H1 (cell line): ENCODE data around the gene IFRD1. TPM values are rescaled to one million over a fixed set of nuclear protein-coding genes. Genes with fewer than 3 reads are reported as not detected.

Source experiments
- CTCF ChIA-PET: fragments of 300-600 bp; sonication (Branson Sonifier 250); formaldehyde crosslinking; loops from one replicate; lab custom pipeline; 2021; ENCODE audit not compliant: partially characterized antibody; lab: Charles Lee
- POLR2A ChIA-PET: fragments of 300-600 bp; sonication (Branson Sonifier 250); formaldehyde crosslinking; loops from one replicate; lab custom pipeline; 2021; ENCODE audit warnings: inconsistent platforms; ENCODE audit not compliant: partially characterized antibody; lab: Charles Lee
- DNase-seq, 2 experiments: peaks; one replicate each; pipeline versions ENCODE4 v3.0.0 to v3.0.0-alpha.2; 2010 to 2022; ENCODE audit warnings: low spot score in 2 of 2, low read depth in 1 of 2, mixed read lengths in 1 of 2
- FAIRE-seq: peaks from 2 replicates; lab custom pipeline; 2011; peaks lifted over from hg19 to GRCh38; lab: Jason Lieb, UNC
- H2AFZ ChIP-seq: 2 replicates; pipeline ENCODE4 v1.8.1; 2012; ENCODE audit warnings: low read length, inconsistent platforms
- H2AK5ac ChIP-seq: 2 replicates; pipeline ENCODE4 v1.6.1; 2013; ENCODE audit warnings: low read depth, low read length
- H2BK120ac ChIP-seq: replicated peaks from 2 replicates; pipeline ENCODE3; 2013; ENCODE audit warnings: low read depth, low read length, inconsistent platforms
- H2BK12ac ChIP-seq: 2 replicates; pipeline ENCODE4 v1.6.1; 2013; ENCODE audit warnings: low read depth, low read length
- H2BK15ac ChIP-seq: 2 replicates; pipeline ENCODE4 v1.6.1; 2013; ENCODE audit warnings: low read length
- H2BK20ac ChIP-seq: 2 replicates; pipeline ENCODE4 v1.6.1; 2013; ENCODE audit warnings: low read length
- H2BK5ac ChIP-seq: 2 replicates; pipeline ENCODE4 v1.6.1; 2013; ENCODE audit warnings: low read depth, low read length
- H3K14ac ChIP-seq: 2 replicates; pipeline ENCODE4 v1.6.1; 2013; ENCODE audit warnings: inconsistent platforms; ENCODE audit not compliant: insufficient read length
- H3K18ac ChIP-seq: 2 replicates; pipeline ENCODE4 v1.6.1; 2013; ENCODE audit warnings: low read length; ENCODE audit errors: extremely low read depth
- H3K23ac ChIP-seq: 2 replicates; pipeline ENCODE4 v1.6.1; 2013; ENCODE audit warnings: inconsistent platforms; ENCODE audit not compliant: insufficient read length
- H3K23me2 ChIP-seq: 2 replicates; pipeline ENCODE4 v1.6.1; 2013; ENCODE audit warnings: low read depth, low read length
- H3K27ac ChIP-seq: 2 replicates; pipeline ENCODE4 v1.6.1; 2011; ENCODE audit warnings: low read depth, low read length, inconsistent platforms
- H3K27me3 ChIP-seq, 4 experiments: replicated peaks in 1 of 4; 1 replicate in 1 of 4; 2 replicates in 3 of 4; pipeline versions ENCODE4 v1.6.1 to v1.8.1; 2011 to 2013; ENCODE audit warnings: low read length in 3 of 4, mild to moderate bottlenecking in 3 of 4, inconsistent platforms in 2 of 4, mixed read lengths in 2 of 4, moderate library complexity in 1 of 4; ENCODE audit not compliant: control insufficient read depth in 3 of 4, insufficient read depth in 3 of 4; ENCODE audit errors: extremely low read depth in 1 of 4
- H3K36me3 ChIP-seq, 4 experiments: 2 replicates each; pipeline versions ENCODE4 v1.6.1 to v1.8.1; 2011 to 2013; ENCODE audit warnings: mild to moderate bottlenecking in 4 of 4, low read length in 3 of 4, moderate library complexity in 2 of 4, control low read depth in 1 of 4, inconsistent platforms in 1 of 4; ENCODE audit not compliant: insufficient read depth in 4 of 4, control insufficient read depth in 2 of 4
- H3K4ac ChIP-seq: replicated peaks from 2 replicates; pipeline ENCODE3; 2013; ENCODE audit warnings: low read length, low read depth, mixed read lengths, inconsistent platforms; ENCODE audit not compliant: insufficient read length
- H3K4me1 ChIP-seq, 4 experiments: replicated peaks in 1 of 4; 1 replicate in 1 of 4; 2 replicates in 3 of 4; pipeline versions ENCODE4 v1.6.1 to v1.8.1; 2011 to 2013; ENCODE audit warnings: low read length in 3 of 4, inconsistent platforms in 2 of 4, mixed read lengths in 1 of 4; ENCODE audit not compliant: insufficient read depth in 4 of 4, control insufficient read depth in 3 of 4
- H3K4me2 ChIP-seq, 2 experiments: 2 replicates each; pipeline versions ENCODE4 v1.6.1 to v1.8.1; 2011 to 2013; ENCODE audit warnings: low read depth in 2 of 2, low read length in 2 of 2, control low read depth in 1 of 2, inconsistent platforms in 1 of 2, mild to moderate bottlenecking in 1 of 2; ENCODE audit not compliant: insufficient read depth in 1 of 2
- H3K4me3 ChIP-seq, 4 experiments: fragments of 200-600, 300-600 bp in 1 of 4; sonication (generic), shearing (Covaris generic), sonication (Bioruptor Twin) in 1 of 4; 2 replicates each; pipeline versions ENCODE4 v1.5.1 to v1.8.1; 2011 to 2016; ENCODE audit warnings: low read length in 4 of 4, low read depth in 3 of 4, control low read depth in 2 of 4, inconsistent platforms in 2 of 4, mild to moderate bottlenecking in 2 of 4, mixed read lengths in 1 of 4, moderate library complexity in 1 of 4; ENCODE audit not compliant: insufficient read depth in 2 of 4; ENCODE audit errors: extremely low read depth in 1 of 4
- H3K56ac ChIP-seq: replicated peaks from 2 replicates; pipeline ENCODE3; 2013; ENCODE audit warnings: low read depth, mild to moderate bottlenecking, mixed read lengths, low read length, inconsistent platforms; ENCODE audit not compliant: insufficient read length
- H3K79me1 ChIP-seq: 2 replicates; pipeline ENCODE4 v1.6.1; 2013; ENCODE audit warnings: low read depth, low read length, control low read depth
- H3K79me2 ChIP-seq, 2 experiments: 2 replicates each; pipeline versions ENCODE4 v1.6.1 to v1.8.1; 2012 to 2013; ENCODE audit warnings: low read length in 2 of 2, mild to moderate bottlenecking in 2 of 2, inconsistent platforms in 1 of 2; ENCODE audit not compliant: insufficient read depth in 2 of 2, control insufficient read depth in 1 of 2
- H3K9ac ChIP-seq, 4 experiments: replicated peaks in 1 of 4; 1 replicate in 1 of 4; 2 replicates in 3 of 4; pipeline versions ENCODE4 v1.6.1 to v1.8.1; 2011 to 2013; ENCODE audit warnings: low read depth in 3 of 4, low read length in 3 of 4, control low read depth in 2 of 4, mild to moderate bottlenecking in 2 of 4, moderate library complexity in 2 of 4, inconsistent platforms in 1 of 4; ENCODE audit errors: extremely low read depth in 1 of 4
- H3K9me3 ChIP-seq, 2 experiments: 2 replicates each; pipeline versions ENCODE4 v1.6.1 to v1.8.1; 2012 to 2013; ENCODE audit warnings: mild to moderate bottlenecking in 2 of 2, moderate library complexity in 2 of 2, control low read depth in 1 of 2, inconsistent platforms in 1 of 2, low read depth in 1 of 2, low read length in 1 of 2, mixed read lengths in 1 of 2; ENCODE audit not compliant: insufficient read depth in 2 of 2
- H4K20me1 ChIP-seq, 2 experiments: replicated peaks in 1 of 2; 2 replicates each; pipeline versions ENCODE3 to v1.8.1; 2011 to 2013; ENCODE audit warnings: inconsistent platforms in 2 of 2, low read length in 2 of 2, mild to moderate bottlenecking in 1 of 2; ENCODE audit not compliant: insufficient read depth in 2 of 2, control insufficient read depth in 1 of 2
- H4K5ac ChIP-seq: 2 replicates; pipeline ENCODE4 v1.6.1; 2013; ENCODE audit warnings: low read length, low read depth, mixed read lengths, inconsistent platforms; ENCODE audit not compliant: insufficient read length
- H4K8ac ChIP-seq: 2 replicates; pipeline ENCODE4 v1.8.0; 2013; ENCODE audit warnings: mild to moderate bottlenecking, moderate library complexity, low read length, inconsistent platforms; ENCODE audit not compliant: insufficient read depth; ENCODE audit errors: extremely low read depth
- H4K91ac ChIP-seq: replicated peaks from 2 replicates; pipeline ENCODE3; 2013; ENCODE audit warnings: low read length, mixed read lengths, inconsistent platforms; ENCODE audit not compliant: insufficient read length
- CBX8 ChIP-seq: fragments of 300-800, 300-1000 bp; sonication (generic); IDR thresholded peaks from 2 replicates; pipeline ENCODE4 v1.7.1; 2016; ENCODE audit warnings: low read depth, low read length, borderline replicate concordance
- CHD2 ChIP-seq: IDR thresholded peaks from 2 replicates; pipeline ENCODE4 v1.6.1; 2012; ENCODE audit warnings: low read length, improper control_type of control experiment
- RFX5 ChIP-seq: IDR thresholded peaks from 2 replicates; pipeline ENCODE4 v1.6.1; 2011; ENCODE audit warnings: low read depth, low read length, improper control_type of control experiment, borderline replicate concordance
- TAF7 ChIP-seq: optimal IDR thresholded peaks from 2 replicates; pipeline ENCODE3; 2011; ENCODE audit warnings: low read depth, mild to moderate bottlenecking, inconsistent platforms, low read length, moderate library complexity, borderline replicate concordance
- WGBS, 2 experiments: shearing (Covaris generic) in 1 of 2; methylation state at CpG; one replicate each; pipeline versions ENCODE4 v1.1.6 to v1.1.7; 2013 to 2015; ENCODE audit warnings: low lambda C conversion rate in 2 of 2, mixed read lengths in 2 of 2, inconsistent platforms in 1 of 2, low coverage in 1 of 2, missing lambda C conversion rate in 1 of 2; ENCODE audit not compliant: insufficient replicate concordance in 2 of 2, insufficient coverage in 1 of 2, insufficient read length in 1 of 2; ENCODE audit errors: extremely low coverage in 1 of 2, missing lambda C conversion rate in 1 of 2; 5-methylcytosine and 5-hydroxymethylcytosine counted together
- polyA plus RNA-seq, 7 experiments: library from polyadenylated mRNA; depleted of rRNA in 3 of 7; stranded (reverse) in 5 of 7; unstranded in 2 of 7; fragments of >200 nt in 5 of 7; fragments of 200-250 nt in 2 of 7; gene quantifications; 1 replicate in 5 of 7; 2 replicates in 1 of 7; 4 replicates in 1 of 7; pipeline versions ENCODE4 v1.2.1 to v1.2.3, GENCODE V29; 2011 to 2013; ENCODE audit warnings: missing spikeins in 2 of 7, mixed read lengths in 2 of 7
- total RNA-seq: library from RNA; stranded (reverse); fragmentation: NEBNext Ultra II Directional; extraction: Animal tissue kit (Norgen Biotek cat#: 25700); gene quantifications from 2 replicates; pipeline ENCODE4 v1.2.1, GENCODE V29; 2021

IFRD1 gene
- total and polyA plus RNA-seq, 2 of the 8 experiments (the other 6 are each of a cell fraction or from before 2014, with no cell fraction given), result 23.0 to 50.4 TPM

DNA sequence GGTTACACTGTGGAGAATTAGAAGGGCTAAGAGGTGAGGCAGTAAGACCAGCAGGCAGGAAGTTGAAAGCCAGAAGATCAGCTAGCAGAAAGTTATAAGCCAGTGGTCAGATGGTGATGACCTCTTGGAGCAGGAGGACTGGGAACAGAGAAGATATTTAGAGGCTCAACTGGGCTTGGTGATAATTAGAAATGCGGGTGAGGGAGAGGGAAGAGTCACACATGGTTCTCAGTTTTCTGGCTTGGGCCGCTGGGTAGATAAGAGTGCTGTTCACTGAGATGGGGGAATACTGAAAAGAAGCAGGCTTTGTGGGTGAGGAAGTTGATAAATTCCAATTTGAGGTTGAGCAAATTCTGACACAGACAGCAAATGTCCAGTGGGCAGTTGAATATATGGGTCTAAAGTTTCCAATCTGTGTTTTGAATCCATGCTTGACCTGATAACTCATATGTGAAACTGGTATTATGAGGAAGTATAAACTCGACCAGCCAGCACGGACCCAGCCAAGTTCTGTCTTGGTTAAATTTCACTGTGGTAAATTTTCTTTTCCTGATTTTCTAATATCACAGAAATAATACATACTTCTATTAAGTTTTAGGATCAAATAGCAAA lies 53.2 kb downstream of the IFRD1 start:
- FAIRE-seq, result no peak

More for the DNA sequence above, 53.2 kb downstream of the IFRD1 start:
- H3K27ac ChIP-seq, result no peak overlapping the region
- H3K4ac ChIP-seq, result no peak overlapping the region
- no peak overlapping the region for H3K23ac ChIP-seq
- H4K20me1 ChIP-seq, result peaks cover 0 to 1% of the 10 kb centered on the region in 2 experiments
- no peak overlapping the region for H2BK5ac ChIP-seq
- H3K9me3 ChIP-seq, result no peaks in the 10 kb centered on the region
- H2AFZ ChIP-seq, result no peak overlapping the region
- H3K23me2 ChIP-seq, result no peaks in the 10 kb centered on the region
- H3K18ac ChIP-seq, result no peak overlapping the region
- whole genome bisulfite sequencing, 2 experiments, result 86% methylated on average over 4 of the region's 4 CpGs; no CpG with 5 or more reads in 1 of the 2 experiments
- H3K27me3 ChIP-seq, result no peaks in the 10 kb centered on the region
- H3K4me1 ChIP-seq, result no peaks in the 10 kb centered on the region
- no peak for TF ChIP-seq RFX5
- no peak for TF ChIP-seq CBX8
- TF ChIP-seq CHD2, result no peak
- no peak for TF ChIP-seq TAF7
- no peak overlapping the region for H3K14ac ChIP-seq
- no peak overlapping the region for H2BK120ac ChIP-seq
- no peak overlapping the region for H4K8ac ChIP-seq
- H2BK20ac ChIP-seq, result no peak overlapping the region
- H2BK15ac ChIP-seq, result no peak overlapping the region
- ChIA-PET CTCF (no interaction called here), POLR2A (interaction anchor here (1.0 kb wide), 1 partner anchor 53 kb away, joined by 3 read pairs; the partner anchor contains the start of gene IFRD1)
- no peaks in the 10 kb centered on the region for H3K36me3 ChIP-seq
- H4K91ac ChIP-seq, result no peak overlapping the region
- no peak overlapping the region for H3K4me3 ChIP-seq
- H2BK12ac ChIP-seq, result no peak overlapping the region
- H3K4me2 ChIP-seq, result no peak overlapping the region
- no peak overlapping the region for H3K9ac ChIP-seq
- DNase-seq, result no peak
- no peaks in the 10 kb centered on the region for H3K79me2 ChIP-seq
- no peak overlapping the region for H3K56ac ChIP-seq
- no peaks in the 10 kb centered on the region for H3K79me1 ChIP-seq
- no peak overlapping the region for H4K5ac ChIP-seq
- no peak overlapping the region for H2AK5ac ChIP-seq
